ENCODE measurements around the gene CD9. TPM values are rescaled to one million over a fixed set of nuclear protein-coding genes. Genes with fewer than 3 reads are reported as not detected.
"Not testable (repeated sequence)": the region's sequence is repeated elsewhere in the genome, so short reads cannot be mapped to it uniquely, and the experiment has no call there.

The CD9 gene
- polyA plus RNA-seq, 2 donors: 467 to 898 TPM

- no peaks in the 10 kb centered on the region for H3K27me3 ChIP-seq (ENCODE audit: control insufficient read depth in 1 of 2, insufficient read depth in 2 of 2, low read length in 2 of 2)
- peaks cover 0 to 11% of the 10 kb centered on the region in 2 donors for H3K36me3 ChIP-seq (ENCODE audit: control insufficient read depth in 2 of 2, insufficient read depth in 2 of 2, low read length in 1 of 2)
- WGBS, 2 donors: 38 to 46% methylated on average over 2 of the region's 2 CpGs
- H3K9me3 ChIP-seq (ENCODE audit: control insufficient read depth in 2 of 2, insufficient read depth in 1 of 2, low read depth in 1 of 2, low read length in 1 of 2): no peaks in the 10 kb centered on the region
- H3K4me1 ChIP-seq (ENCODE audit: control insufficient read depth in 2 of 2, insufficient read depth in 2 of 2, low read length in 1 of 2): peaks cover 13 to 37% of the 10 kb centered on the region in 2 donors
- H3K4me3 ChIP-seq (ENCODE audit: low read depth in 1 of 2, low read length in 2 of 2): no peak overlapping the region
- peak overlapping the region; percentile 93 to 94 for H3K27ac ChIP-seq (ENCODE audit: low read depth in 2 of 2, low read length in 1 of 2)
These were observed 5.6 kb downstream of the CD9 start for GRCh38 chr12:6205761-6206160.

- WGBS, 2 donors: 68 to 79% methylated on average over 4 of the region's 4 CpGs
- Histone ChIP-seq H3K27ac (ENCODE audit: low read depth in 2 of 2, low read length in 1 of 2) (peak overlapping the region; percentile 93 to 94), H3K36me3 (ENCODE audit: control insufficient read depth in 2 of 2, insufficient read depth in 2 of 2, low read length in 1 of 2) (peaks cover 0 to 13% of the 10 kb centered on the region in 2 donors), H3K9me3 (ENCODE audit: control insufficient read depth in 2 of 2, insufficient read depth in 1 of 2, low read depth in 1 of 2, low read length in 1 of 2) (no peaks in the 10 kb centered on the region), H3K4me1 (ENCODE audit: control insufficient read depth in 2 of 2, insufficient read depth in 2 of 2, low read length in 1 of 2) (peaks cover 14 to 39% of the 10 kb centered on the region in 2 donors), H3K4me3 (ENCODE audit: low read depth in 1 of 2, low read length in 2 of 2) (no peak overlapping the region), H3K27me3 (ENCODE audit: control insufficient read depth in 1 of 2, insufficient read depth in 2 of 2, low read length in 2 of 2) (no peaks in the 10 kb centered on the region)
These were observed 6.1 kb downstream of the CD9 start for GRCh38 chr12:6206327-6206726.

DNA sequence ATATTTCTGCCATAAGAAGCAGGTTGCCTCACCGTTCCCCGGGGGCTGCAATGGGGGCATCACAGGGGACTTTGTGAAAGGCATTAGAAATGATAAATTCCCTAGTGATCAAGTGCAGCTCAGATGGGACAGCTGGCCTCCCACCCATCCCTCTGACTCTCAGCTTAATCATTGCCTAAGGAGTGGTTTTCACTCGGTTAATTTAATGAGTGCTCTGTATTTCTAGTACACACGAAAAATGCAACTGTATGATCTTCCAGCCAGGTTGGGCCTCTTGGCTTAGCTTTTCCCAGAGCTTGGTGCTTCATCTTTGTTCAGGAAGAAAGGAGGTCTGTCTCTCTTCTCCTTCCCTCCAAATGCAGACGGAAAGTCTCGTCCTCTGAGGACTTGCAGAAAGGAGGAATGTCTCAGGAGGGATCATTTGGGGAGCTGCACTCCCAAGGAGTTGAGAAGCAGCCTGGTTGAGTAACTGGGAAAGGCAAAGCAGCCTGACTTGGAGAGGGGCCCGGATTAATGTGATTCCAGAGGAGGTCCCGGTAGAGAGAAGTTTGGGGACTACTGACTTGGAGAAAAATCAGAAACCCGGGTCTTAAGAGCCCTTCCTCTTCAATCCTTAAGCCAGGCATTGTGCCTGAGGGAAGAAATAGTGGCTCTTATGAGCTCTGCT is 7.2 kb downstream of the CD9 start:
- Histone ChIP-seq H3K4me1 (ENCODE audit: control insufficient read depth in 2 of 2, insufficient read depth in 2 of 2, low read length in 1 of 2) (peaks cover 11 to 43% of the 10 kb centered on the region in 2 donors), H3K4me3 (ENCODE audit: low read depth in 1 of 2, low read length in 2 of 2) (no peak overlapping the region), H3K36me3 (ENCODE audit: control insufficient read depth in 2 of 2, insufficient read depth in 2 of 2, low read length in 1 of 2) (peaks cover 0 to 16% of the 10 kb centered on the region in 2 donors), H3K9me3 (ENCODE audit: control insufficient read depth in 2 of 2, insufficient read depth in 1 of 2, low read depth in 1 of 2, low read length in 1 of 2) (no peaks in the 10 kb centered on the region), H3K27ac (ENCODE audit: low read depth in 2 of 2, low read length in 1 of 2) (peak overlapping the region; percentile 69 to 89), H3K27me3 (ENCODE audit: control insufficient read depth in 1 of 2, insufficient read depth in 2 of 2, low read length in 2 of 2) (no peaks in the 10 kb centered on the region)
- 32 to 45% methylated on average over 9 of the region's 9 CpGs for WGBS, 2 donors

DNA sequence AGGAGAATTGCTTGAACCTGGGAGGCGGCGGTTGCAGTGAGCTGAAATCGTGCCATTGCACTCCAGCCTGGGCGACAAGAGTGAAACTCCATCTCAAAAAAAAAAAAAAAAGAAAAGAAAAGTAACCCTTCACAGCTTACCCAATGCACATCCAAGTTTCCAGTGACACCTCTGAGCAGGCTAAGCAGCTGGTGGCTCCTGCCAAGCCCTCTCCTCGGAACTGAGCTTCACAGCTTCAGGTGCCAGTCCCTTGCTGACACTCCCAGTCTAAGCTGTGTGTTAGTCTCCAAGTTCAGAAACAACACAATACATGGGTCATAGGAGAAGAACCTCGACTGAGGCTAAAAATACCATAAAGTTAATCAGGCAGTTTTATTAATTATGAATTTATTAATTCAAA is 7.9 kb downstream of the CD9 start:
- Histone ChIP-seq H3K4me3 (ENCODE audit: low read depth in 1 of 2, low read length in 2 of 2) (no peak overlapping the region), H3K9me3 (ENCODE audit: control insufficient read depth in 2 of 2, insufficient read depth in 1 of 2, low read depth in 1 of 2, low read length in 1 of 2) (no peaks in the 10 kb centered on the region), H3K36me3 (ENCODE audit: control insufficient read depth in 2 of 2, insufficient read depth in 2 of 2, low read length in 1 of 2) (peaks cover 0 to 15% of the 10 kb centered on the region in 2 donors), H3K27ac (ENCODE audit: low read depth in 2 of 2, low read length in 1 of 2) (peak overlapping the region; percentile 33 to 89), H3K4me1 (ENCODE audit: control insufficient read depth in 2 of 2, insufficient read depth in 2 of 2, low read length in 1 of 2) (peaks cover 11 to 40% of the 10 kb centered on the region in 2 donors), H3K27me3 (ENCODE audit: control insufficient read depth in 1 of 2, insufficient read depth in 2 of 2, low read length in 2 of 2) (no peaks in the 10 kb centered on the region)
- 40 to 46% methylated on average over 6 of the region's 6 CpGs for WGBS, 2 donors

- WGBS, 2 donors: 55 to 60% methylated on average over 4 of the region's 4 CpGs
- H3K36me3 ChIP-seq (ENCODE audit: control insufficient read depth in 2 of 2, insufficient read depth in 2 of 2, low read length in 1 of 2): peaks cover 0 to 16% of the 10 kb centered on the region in 2 donors
These were observed 9.2 kb downstream of the CD9 start for GRCh38 chr12:6209428-6209827.

DNA sequence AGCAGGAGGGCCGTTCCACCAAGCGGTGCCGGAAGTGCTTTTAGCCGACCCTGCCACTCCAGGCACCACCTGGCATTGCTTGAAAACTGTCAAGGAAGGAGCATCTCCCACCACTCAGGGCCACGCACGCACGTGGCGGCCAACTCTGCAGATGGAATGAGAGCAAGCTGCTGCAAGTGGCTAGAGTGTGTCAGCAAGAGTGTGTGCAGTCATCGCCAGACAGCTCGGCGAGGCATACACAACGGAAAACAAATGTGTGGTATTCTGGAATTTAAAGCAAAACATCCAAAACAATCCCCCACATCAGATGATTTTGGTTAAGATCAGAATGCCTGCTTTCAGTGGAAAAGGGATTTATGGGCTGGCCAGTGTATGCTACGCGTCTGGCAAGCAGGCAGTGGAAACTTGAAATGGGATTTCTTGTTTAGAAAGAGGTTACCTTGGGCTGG is 11.2 kb downstream of the CD9 start:
- H3K4me1 ChIP-seq (ENCODE audit: control insufficient read depth in 2 of 2, insufficient read depth in 2 of 2, low read length in 1 of 2): peaks cover 4 to 41% of the 10 kb centered on the region in 2 donors
- no peaks in the 10 kb centered on the region for H3K9me3 ChIP-seq (ENCODE audit: control insufficient read depth in 2 of 2, insufficient read depth in 1 of 2, low read depth in 1 of 2, low read length in 1 of 2)
- WGBS, 2 donors: 28 to 60% methylated on average over 14 of the region's 14 CpGs
- no peak overlapping the region for H3K4me3 ChIP-seq (ENCODE audit: low read depth in 1 of 2, low read length in 2 of 2)
- no peaks in the 10 kb centered on the region for H3K27me3 ChIP-seq (ENCODE audit: control insufficient read depth in 1 of 2, insufficient read depth in 2 of 2, low read length in 2 of 2)
- H3K36me3 ChIP-seq (ENCODE audit: control insufficient read depth in 2 of 2, insufficient read depth in 2 of 2, low read length in 1 of 2): peaks cover 0 to 16% of the 10 kb centered on the region in 2 donors
- H3K27ac ChIP-seq (ENCODE audit: low read depth in 2 of 2, low read length in 1 of 2): peak overlapping the region; percentile 96 to 99

More at GRCh38 chr12:6209428-6209827, 9.2 kb downstream of the CD9 start:
- peak overlapping the region; percentile 63 to 73 for H3K27ac ChIP-seq (ENCODE audit: low read depth in 2 of 2, low read length in 1 of 2)
- H3K4me1 ChIP-seq (ENCODE audit: control insufficient read depth in 2 of 2, insufficient read depth in 2 of 2, low read length in 1 of 2): peaks cover 7 to 38% of the 10 kb centered on the region in 2 donors
- H3K27me3 ChIP-seq (ENCODE audit: control insufficient read depth in 1 of 2, insufficient read depth in 2 of 2, low read length in 2 of 2); H3K9me3 ChIP-seq (ENCODE audit: control insufficient read depth in 2 of 2, insufficient read depth in 1 of 2, low read depth in 1 of 2, low read length in 1 of 2); H3K4me3 ChIP-seq (ENCODE audit: low read depth in 1 of 2, low read length in 2 of 2): not testable (repeated sequence)

DNA sequence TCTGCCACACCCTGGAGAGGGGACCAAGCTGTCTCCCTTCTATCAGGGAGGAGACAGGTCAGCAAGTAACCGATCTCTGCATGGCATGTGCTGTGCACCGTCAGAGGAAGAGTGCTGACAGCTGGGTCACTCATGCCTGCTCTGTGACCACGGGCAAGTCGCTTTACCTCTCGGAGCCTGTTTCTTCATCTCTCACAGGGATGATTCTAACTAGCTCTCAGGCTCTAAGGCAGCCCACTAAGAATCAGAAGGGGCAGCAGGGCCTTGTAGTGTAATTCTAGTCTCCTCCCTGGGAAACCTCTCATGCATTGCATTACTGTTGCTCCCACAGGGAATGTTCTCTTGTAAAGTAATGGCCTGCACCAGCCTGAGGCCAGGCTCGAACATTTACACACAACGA is 11.9 kb downstream of the CD9 start:
- H3K27me3 ChIP-seq (ENCODE audit: control insufficient read depth in 1 of 2, insufficient read depth in 2 of 2, low read length in 2 of 2): no peaks in the 10 kb centered on the region
- WGBS, 2 donors: 49 to 65% methylated on average over 7 of the region's 7 CpGs
- no peaks in the 10 kb centered on the region for H3K9me3 ChIP-seq (ENCODE audit: control insufficient read depth in 2 of 2, insufficient read depth in 1 of 2, low read depth in 1 of 2, low read length in 1 of 2)
- H3K27ac ChIP-seq (ENCODE audit: low read depth in 2 of 2, low read length in 1 of 2): peak overlapping the region; percentile 96 to 99
- peaks cover 3 to 42% of the 10 kb centered on the region in 2 donors for H3K4me1 ChIP-seq (ENCODE audit: control insufficient read depth in 2 of 2, insufficient read depth in 2 of 2, low read length in 1 of 2)
- H3K36me3 ChIP-seq (ENCODE audit: control insufficient read depth in 2 of 2, insufficient read depth in 2 of 2, low read length in 1 of 2): peaks cover 0 to 16% of the 10 kb centered on the region in 2 donors
- no peak overlapping the region for H3K4me3 ChIP-seq (ENCODE audit: low read depth in 1 of 2, low read length in 2 of 2)

GRCh38 chr12:6213969-6214368 is 13.8 kb downstream of the CD9 start:
- Histone ChIP-seq H3K4me3 (ENCODE audit: low read depth in 1 of 2, low read length in 2 of 2) (no peak overlapping the region), H3K4me1 (ENCODE audit: control insufficient read depth in 2 of 2, insufficient read depth in 2 of 2, low read length in 1 of 2) (peaks cover 2 to 43% of the 10 kb centered on the region in 2 donors), H3K36me3 (ENCODE audit: control insufficient read depth in 2 of 2, insufficient read depth in 2 of 2, low read length in 1 of 2) (peaks cover 0 to 16% of the 10 kb centered on the region in 2 donors), H3K9me3 (ENCODE audit: control insufficient read depth in 2 of 2, insufficient read depth in 1 of 2, low read depth in 1 of 2, low read length in 1 of 2) (no peaks in the 10 kb centered on the region), H3K27me3 (ENCODE audit: control insufficient read depth in 1 of 2, insufficient read depth in 2 of 2, low read length in 2 of 2) (no peaks in the 10 kb centered on the region), H3K27ac (ENCODE audit: low read depth in 2 of 2, low read length in 1 of 2) (peak overlapping the region; percentile 96 to 99)
- 44 to 68% methylated on average over 6 of the region's 6 CpGs for WGBS, 2 donors

DNA sequence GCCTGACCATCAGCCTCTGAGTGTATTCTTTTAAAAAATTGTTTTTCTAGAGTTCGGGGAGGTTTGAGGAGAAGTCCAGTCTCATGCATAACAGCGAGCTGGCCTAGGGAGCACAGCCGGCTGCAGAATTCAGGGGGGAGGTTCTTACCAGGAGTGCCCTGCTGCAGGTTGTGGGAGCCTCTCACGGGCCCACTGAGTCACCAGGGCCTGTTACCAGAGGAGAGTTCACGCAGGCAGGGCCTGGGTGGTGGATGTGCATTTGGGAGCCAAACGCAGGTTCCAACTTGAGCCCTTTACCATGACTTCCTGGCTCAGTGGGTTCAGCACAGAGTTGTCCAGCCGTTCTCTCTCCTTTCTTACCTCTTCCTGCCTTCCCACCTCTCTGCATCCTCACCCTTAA is 14.4 kb downstream of the CD9 start:
- H3K27me3 ChIP-seq (ENCODE audit: control insufficient read depth in 1 of 2, insufficient read depth in 2 of 2, low read length in 2 of 2): no peaks in the 10 kb centered on the region
- H3K9me3 ChIP-seq (ENCODE audit: control insufficient read depth in 2 of 2, insufficient read depth in 1 of 2, low read depth in 1 of 2, low read length in 1 of 2): no peaks in the 10 kb centered on the region
- 35 to 67% methylated on average over 7 of the region's 7 CpGs for WGBS, 2 donors
- H3K27ac ChIP-seq (ENCODE audit: low read depth in 2 of 2, low read length in 1 of 2): peak overlapping the region; percentile 96 to 99
- peaks cover 2 to 39% of the 10 kb centered on the region in 2 donors for H3K4me1 ChIP-seq (ENCODE audit: control insufficient read depth in 2 of 2, insufficient read depth in 2 of 2, low read length in 1 of 2)
- peaks cover 0 to 13% of the 10 kb centered on the region in 2 donors for H3K36me3 ChIP-seq (ENCODE audit: control insufficient read depth in 2 of 2, insufficient read depth in 2 of 2, low read length in 1 of 2)
- no peak overlapping the region for H3K4me3 ChIP-seq (ENCODE audit: low read depth in 1 of 2, low read length in 2 of 2)

Measured in esophagus (tissue), 2 donors.